Activated naive CD4-positive, alpha-beta T cell treated with anti-CD3 and anti-CD28 coated beads, Interleukin-2, amount 10 ng/mL, durations not matched to agents 7 days and 5 days (primary cell): Measurements from ENCODE around the gene SNX10.

Experiments
- CTCF ChIA-PET: fragments of 350-600 bp; sonication (Branson Sonifier 250); formaldehyde crosslinking; loops from one replicate; lab custom pipeline; 2021; ENCODE audit warnings: antibody characterized with exemption; lab: Charles Lee
- DNase-seq: peaks from one replicate; pipeline ENCODE4 v3.0.0-alpha.2; 2020
- H3K27ac Mint-ChIP-seq: one replicate; pipeline ENCODE4 v1.8.0; 2021; ENCODE audit warnings: mild to moderate bottlenecking, moderate library complexity, mixed read lengths
- H3K27me3 Mint-ChIP-seq: one replicate; pipeline ENCODE4 v1.8.0; 2021; ENCODE audit warnings: mild to moderate bottlenecking, mixed read lengths
- H3K36me3 Mint-ChIP-seq: one replicate; pipeline ENCODE4 v1.8.0; 2021; ENCODE audit warnings: mixed read lengths
- H3K4me1 Mint-ChIP-seq: one replicate; pipeline ENCODE4 v1.8.0; 2021; ENCODE audit warnings: mixed read lengths
- H3K4me3 Mint-ChIP-seq: one replicate; pipeline ENCODE4 v1.8.0; 2021; ENCODE audit warnings: mild to moderate bottlenecking, moderate library complexity, mixed read lengths
- H3K9me3 Mint-ChIP-seq: one replicate; pipeline ENCODE4 v1.8.0; 2021; ENCODE audit warnings: mixed read lengths

SNX10 gene

DNA sequence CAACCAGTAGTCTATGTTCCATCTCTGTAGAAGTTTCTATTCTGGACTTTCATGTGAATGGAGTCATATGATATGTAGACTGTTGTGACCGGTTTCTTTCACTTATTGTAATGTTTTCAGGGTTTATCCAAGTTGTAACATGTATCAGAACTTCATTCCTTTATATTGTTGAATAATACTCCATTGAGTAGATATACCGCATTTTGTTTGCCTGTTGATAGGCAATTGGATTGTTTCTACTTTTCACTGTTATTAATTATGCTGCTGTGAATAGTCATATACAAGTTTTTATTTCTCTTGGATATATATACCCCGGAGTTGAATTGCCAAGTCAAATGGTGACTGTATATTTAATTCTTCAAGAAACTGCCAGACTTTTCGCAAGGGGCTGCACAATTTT is 40.1 kb downstream of the SNX10 start:
- no peak for DNase-seq
- H3K4me1 Mint-ChIP-seq = peaks cover 27% of the 10 kb centered on the region
- CTCF ChIA-PET = no interaction called here
- H3K9me3 Mint-ChIP-seq = no peaks in the 10 kb centered on the region
- H3K27me3 Mint-ChIP-seq = no peaks in the 10 kb centered on the region
- H3K27ac Mint-ChIP-seq = no peak overlapping the region
- H3K4me3 Mint-ChIP-seq = no peak overlapping the region
- peaks cover 22% of the 10 kb centered on the region for H3K36me3 Mint-ChIP-seq

DNA sequence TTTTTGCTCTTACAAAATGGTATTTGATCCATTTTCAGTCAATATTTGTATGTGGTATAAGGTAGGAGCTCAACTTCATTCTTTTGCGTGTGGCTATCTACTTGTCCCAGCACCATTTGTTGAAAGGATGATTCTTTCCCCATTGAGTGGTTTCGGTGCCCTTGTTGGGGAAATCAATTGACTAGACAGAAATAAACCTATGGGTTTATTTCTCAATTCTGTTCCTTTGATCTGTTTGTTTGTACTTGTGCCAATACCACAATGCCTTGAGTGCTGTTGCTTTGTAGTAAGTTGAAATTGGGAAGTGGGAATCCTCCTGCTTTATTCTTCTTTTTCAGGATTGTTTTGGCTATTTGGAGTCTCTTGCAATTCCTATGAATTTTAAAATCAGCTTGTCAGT is 41.0 kb downstream of the SNX10 start:
- H3K4me3 Mint-ChIP-seq = no peak overlapping the region
- peaks cover 22% of the 10 kb centered on the region for H3K36me3 Mint-ChIP-seq
- CTCF ChIA-PET = no interaction called here
- no peak overlapping the region for H3K27ac Mint-ChIP-seq
- peaks cover 30% of the 10 kb centered on the region for H3K4me1 Mint-ChIP-seq
- no peaks in the 10 kb centered on the region for H3K27me3 Mint-ChIP-seq
- DNase-seq = no peak
- no peaks in the 10 kb centered on the region for H3K9me3 Mint-ChIP-seq

DNA sequence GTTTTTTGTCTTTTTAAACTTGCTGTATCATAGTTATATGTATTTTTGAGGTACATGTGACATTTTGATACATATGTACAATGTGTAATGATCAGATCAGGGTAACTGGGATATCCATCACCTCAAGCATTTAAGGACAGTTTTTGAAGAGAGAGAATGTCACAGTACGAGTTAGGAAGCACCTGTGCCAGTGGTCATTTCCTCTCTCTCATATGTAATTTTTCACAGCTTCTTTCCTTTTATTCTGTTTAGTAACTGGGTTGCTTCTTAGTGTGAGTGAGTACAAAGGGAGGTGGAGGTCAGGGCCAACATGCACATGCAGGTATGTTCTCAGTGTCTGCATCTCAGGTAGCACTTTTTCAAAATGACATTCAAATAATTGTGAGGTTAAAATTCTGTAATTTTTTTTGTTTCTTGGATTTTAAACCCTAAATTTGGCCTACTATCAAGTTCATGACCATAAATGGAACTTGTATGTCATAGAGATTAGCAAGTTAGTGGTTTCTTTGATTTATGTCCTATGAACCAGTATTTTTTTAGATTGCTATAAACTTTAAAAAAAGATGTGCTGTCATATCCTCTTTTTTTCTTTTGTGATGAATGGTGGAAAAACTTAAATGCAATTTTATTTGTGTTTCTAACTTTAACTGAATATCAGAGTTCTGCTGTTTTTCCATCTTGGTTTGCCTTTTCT is 42.7 kb downstream of the SNX10 start:
- Mint-ChIP-seq H3K36me3 (peaks cover 17% of the 10 kb centered on the region), H3K4me1 (peaks cover 23% of the 10 kb centered on the region), H3K9me3 (no peaks in the 10 kb centered on the region), H3K27ac (no peak overlapping the region), H3K27me3 (no peaks in the 10 kb centered on the region), H3K4me3 (no peak overlapping the region)
- CTCF ChIA-PET = no interaction called here
- DNase-seq = no peak

DNA sequence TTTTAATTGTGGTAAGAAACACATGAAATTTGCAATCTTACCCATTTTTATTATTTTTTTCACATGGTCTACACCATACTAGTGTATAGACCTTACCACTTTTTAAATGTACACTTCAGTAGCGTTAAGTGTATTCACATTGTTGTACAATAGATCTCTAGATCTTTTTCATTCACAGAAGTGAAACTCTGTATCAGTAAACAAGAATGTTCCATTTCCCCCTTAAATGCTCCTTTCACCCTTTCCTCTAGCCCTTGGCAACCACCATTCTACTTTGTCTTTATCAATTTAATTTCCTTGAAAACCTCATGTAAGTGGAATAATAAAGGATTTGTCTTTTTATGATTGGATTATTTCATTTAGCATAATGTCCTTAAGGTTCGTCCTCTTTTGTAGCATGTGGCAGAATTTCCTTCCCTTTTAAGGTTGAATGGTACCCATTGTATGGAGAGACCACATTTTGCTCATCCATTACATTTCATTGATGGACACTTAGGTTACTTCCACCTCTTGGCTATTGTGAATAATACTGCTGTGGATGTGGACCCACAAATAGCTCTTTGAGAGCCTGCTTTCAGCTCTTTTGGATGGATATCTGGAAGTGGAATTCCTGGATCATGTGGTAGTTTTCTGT is 45.7 kb downstream of the SNX10 start:
- CTCF ChIA-PET = no interaction called here
- H3K27ac Mint-ChIP-seq = no peak overlapping the region

DNA sequence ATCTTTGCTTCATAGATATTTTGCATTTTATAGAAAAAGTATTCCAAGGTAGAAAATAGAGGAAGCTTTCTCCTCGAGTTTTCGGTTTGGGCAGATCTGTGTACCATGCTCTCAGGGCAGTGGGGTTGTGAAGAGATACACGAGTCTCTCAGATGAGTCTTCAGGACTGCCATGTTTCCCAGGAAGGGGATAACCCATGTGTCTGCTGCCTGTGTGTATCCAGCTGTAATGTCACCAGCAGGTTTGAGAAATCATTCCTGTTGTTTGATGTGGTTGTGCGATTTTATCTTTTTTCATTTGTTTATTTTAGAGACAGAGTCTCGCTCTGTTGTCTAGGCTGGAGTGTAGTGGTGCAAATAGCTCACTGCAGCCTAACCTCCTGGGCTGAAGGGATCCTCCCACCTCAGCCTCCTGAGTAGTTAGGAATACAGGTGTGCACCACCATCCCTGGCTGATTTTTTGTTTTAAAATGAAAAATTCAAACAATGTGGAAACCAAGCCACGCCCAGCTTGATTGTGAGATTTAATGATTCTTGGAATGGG is 48.9 kb downstream of the SNX10 start:
- no peak overlapping the region for H3K27ac Mint-ChIP-seq
- CTCF ChIA-PET = no interaction called here
- no peak overlapping the region for H3K4me3 Mint-ChIP-seq
- no peaks in the 10 kb centered on the region for H3K27me3 Mint-ChIP-seq
- H3K4me1 Mint-ChIP-seq = peaks cover 14% of the 10 kb centered on the region
- H3K9me3 Mint-ChIP-seq = no peaks in the 10 kb centered on the region
- H3K36me3 Mint-ChIP-seq = peaks cover 8% of the 10 kb centered on the region
- DNase-seq = no peak

More for the DNA sequence above, 45.7 kb downstream of the SNX10 start:
- Mint-ChIP-seq H3K4me3 (no peak overlapping the region), H3K9me3 (no peaks in the 10 kb centered on the region), H3K4me1 (peaks cover 28% of the 10 kb centered on the region), H3K27me3 (no peaks in the 10 kb centered on the region), H3K36me3 (peaks cover 15% of the 10 kb centered on the region)
- DNase-seq = no peak

- no peaks in the 10 kb centered on the region for H3K27me3 Mint-ChIP-seq
- no peak for DNase-seq
- peaks cover 20% of the 10 kb centered on the region for H3K36me3 Mint-ChIP-seq
- H3K4me1 Mint-ChIP-seq = peaks cover 5% of the 10 kb centered on the region
- H3K9me3 Mint-ChIP-seq = no peaks in the 10 kb centered on the region
- CTCF ChIA-PET = interaction anchor here (1.1 kb wide), 1 partner anchor 22 kb away, joined by 3 read pairs; no protein-coding TSS in a partner anchor
- no peak overlapping the region for H3K27ac Mint-ChIP-seq
- no peak overlapping the region for H3K4me3 Mint-ChIP-seq
Observed at GRCh38 chr7:26343320-26343832, 51.7 kb downstream of the SNX10 start.

- peaks cover 17% of the 10 kb centered on the region for H3K36me3 Mint-ChIP-seq
- CTCF ChIA-PET = interaction anchor here (1.1 kb wide), 1 partner anchor 22 kb away, joined by 3 read pairs; no protein-coding TSS in a partner anchor
- no peak overlapping the region for H3K4me3 Mint-ChIP-seq
Observed at GRCh38 chr7:26343837-26344236, 52.2 kb downstream of the SNX10 start.

DNA sequence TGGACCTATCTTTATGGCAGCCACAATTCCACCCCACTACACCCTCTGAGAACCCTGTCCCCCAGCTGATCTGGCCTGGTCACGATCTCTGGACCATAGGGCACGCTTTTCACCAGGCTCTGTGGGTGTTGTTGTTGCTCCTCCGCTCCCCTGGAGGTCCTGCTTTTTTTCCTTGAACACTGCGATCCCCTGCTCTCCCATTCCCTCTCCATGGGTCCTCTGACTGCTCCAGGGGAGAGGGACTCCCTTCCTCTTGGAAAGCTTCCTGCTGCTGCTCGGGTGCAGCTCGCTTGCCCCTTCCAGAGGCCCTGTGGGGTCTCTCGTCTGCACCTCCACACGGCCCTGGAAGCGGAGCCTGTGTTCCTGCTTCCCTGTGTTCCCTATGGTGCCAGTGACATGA is 53.5 kb downstream of the SNX10 start:
- Mint-ChIP-seq H3K27ac (no peak overlapping the region), H3K27me3 (no peaks in the 10 kb centered on the region), H3K4me1 (peaks cover 5% of the 10 kb centered on the region), H3K4me3 (no peak overlapping the region), H3K9me3 (no peaks in the 10 kb centered on the region), H3K36me3 (peaks cover 19% of the 10 kb centered on the region)
- DNase-seq = no peak
- CTCF ChIA-PET = no interaction called here

More at GRCh38 chr7:26343837-26344236, 52.2 kb downstream of the SNX10 start:
- DNase-seq = no peak
- Mint-ChIP-seq H3K27ac (no peak overlapping the region), H3K27me3 (no peaks in the 10 kb centered on the region), H3K9me3 (no peaks in the 10 kb centered on the region), H3K4me1 (peaks cover 5% of the 10 kb centered on the region)

DNA sequence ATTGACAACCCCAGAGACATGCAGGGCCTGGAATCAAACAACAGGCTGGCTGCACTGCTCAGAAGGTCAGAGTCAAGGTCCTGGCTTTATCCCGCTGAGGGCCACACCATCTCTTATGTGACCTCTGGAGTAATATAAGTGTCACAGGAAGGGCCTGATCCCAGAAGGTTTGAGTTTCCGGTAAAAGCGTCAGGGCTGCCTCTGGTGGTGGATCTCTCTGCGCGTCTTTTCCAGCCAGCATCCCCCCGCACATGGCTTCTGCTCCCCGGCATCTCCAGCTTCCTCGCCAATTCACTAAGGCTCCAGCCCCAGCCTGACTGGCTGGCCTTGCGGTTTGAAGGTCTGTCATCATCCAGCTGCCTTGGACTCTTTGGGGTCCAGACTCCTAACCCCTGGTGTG is 54.2 kb downstream of the SNX10 start:
- CTCF ChIA-PET = no interaction called here
- no peak overlapping the region for H3K4me3 Mint-ChIP-seq
- no peak overlapping the region for H3K27ac Mint-ChIP-seq
- H3K9me3 Mint-ChIP-seq = no peaks in the 10 kb centered on the region
- H3K27me3 Mint-ChIP-seq = no peaks in the 10 kb centered on the region
- peaks cover 15% of the 10 kb centered on the region for H3K36me3 Mint-ChIP-seq
- H3K4me1 Mint-ChIP-seq = no peaks in the 10 kb centered on the region
- DNase-seq = no peak

GRCh38 chr7:26346611-26347203 is 55.0 kb downstream of the SNX10 start:
- CTCF ChIA-PET = interaction anchor here (1.1 kb wide), 1 partner anchor 18 kb away, joined by 3 read pairs; no protein-coding TSS in a partner anchor
- Mint-ChIP-seq H3K9me3 (no peaks in the 10 kb centered on the region), H3K36me3 (peaks cover 16% of the 10 kb centered on the region), H3K27me3 (no peaks in the 10 kb centered on the region), H3K4me1 (no peaks in the 10 kb centered on the region), H3K27ac (no peak overlapping the region), H3K4me3 (no peak overlapping the region)
- DNase-seq = no peak

DNA sequence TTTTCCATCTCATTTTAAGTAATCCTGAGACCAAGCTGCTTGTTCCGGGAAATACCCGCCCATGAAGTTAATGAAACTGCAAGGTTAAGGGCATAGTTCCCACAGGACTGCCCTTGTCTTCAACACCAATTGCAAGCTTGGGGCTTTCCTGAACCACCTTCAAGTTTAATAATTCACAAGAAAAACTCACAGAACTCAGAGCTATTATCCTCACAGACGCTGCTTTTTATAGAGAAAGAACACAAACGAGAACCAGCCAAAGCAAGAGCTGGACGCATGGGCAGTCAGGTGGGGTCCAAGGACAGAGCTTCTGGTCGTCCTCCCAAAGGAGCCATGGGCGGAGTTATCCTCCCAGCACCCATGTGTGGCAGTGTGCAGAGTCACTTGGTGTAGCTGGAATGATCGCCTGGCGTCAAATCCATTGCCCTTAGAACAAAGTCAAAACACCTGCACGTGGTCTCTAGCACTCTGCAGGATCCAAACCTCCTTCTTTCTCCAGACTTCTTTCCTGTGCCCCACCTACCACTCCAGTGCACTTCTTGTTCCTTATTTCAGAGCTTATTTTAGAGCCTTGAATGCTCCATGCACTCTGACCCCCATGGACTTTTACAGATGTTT is 56.7 kb downstream of the SNX10 start:
- Mint-ChIP-seq H3K9me3 (no peaks in the 10 kb centered on the region), H3K27me3 (no peaks in the 10 kb centered on the region), H3K36me3 (peaks cover 16% of the 10 kb centered on the region), H3K4me1 (no peaks in the 10 kb centered on the region), H3K4me3 (no peak overlapping the region), H3K27ac (no peak overlapping the region)
- CTCF ChIA-PET = no interaction called here
- DNase-seq = no peak

DNA sequence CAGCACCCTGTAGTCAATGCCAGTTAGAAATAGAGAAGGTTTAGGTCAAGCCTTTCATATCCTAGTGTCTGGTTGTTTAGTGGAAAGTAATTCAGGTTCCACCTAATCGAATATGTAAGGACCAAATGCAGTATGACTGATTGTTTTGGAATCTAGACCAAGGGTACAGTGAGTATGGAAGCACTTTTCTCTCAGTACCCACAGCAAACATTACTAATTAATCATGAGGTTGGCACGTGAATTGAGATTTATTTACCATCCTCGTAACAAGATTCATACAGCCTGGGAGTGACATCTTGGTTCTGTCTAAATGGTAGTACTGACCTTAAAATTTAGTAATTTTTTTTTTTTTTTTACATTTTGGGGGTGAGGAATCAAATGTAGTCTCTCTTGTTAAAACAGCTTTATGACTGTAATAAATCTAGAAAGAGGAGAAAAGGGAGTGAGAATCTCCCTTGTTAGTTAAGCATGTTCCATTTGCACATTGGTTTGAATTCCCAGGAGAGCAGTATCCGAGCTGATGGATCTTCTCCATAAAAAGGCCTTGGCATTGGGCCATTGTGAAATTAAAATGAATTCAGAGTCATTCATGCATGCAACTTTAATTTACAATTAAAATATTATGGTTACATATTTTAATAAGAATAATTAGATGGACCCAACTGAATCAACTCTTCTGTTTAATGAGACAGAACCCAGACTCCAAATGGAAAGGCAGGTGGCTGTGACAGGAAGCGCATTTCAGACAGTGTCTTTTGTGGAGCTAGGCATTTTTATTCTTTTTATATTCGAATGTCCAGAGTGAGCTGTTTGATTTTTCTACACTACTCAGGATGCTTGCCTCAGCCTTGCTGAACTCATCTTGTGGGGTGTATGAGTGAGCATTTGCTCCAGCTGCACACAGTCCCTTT is 57.6 kb downstream of the SNX10 start:
- Mint-ChIP-seq H3K9me3 (no peaks in the 10 kb centered on the region), H3K4me1 (no peaks in the 10 kb centered on the region), H3K27ac (no peak overlapping the region), H3K4me3 (no peak overlapping the region), H3K27me3 (no peaks in the 10 kb centered on the region), H3K36me3 (peaks cover 16% of the 10 kb centered on the region)
- no peak for DNase-seq
- CTCF ChIA-PET = interaction anchor here (1.0 kb wide), 1 partner anchor 16 kb away, joined by 5 read pairs; no protein-coding TSS in a partner anchor

- H3K4me1 Mint-ChIP-seq = no peaks in the 10 kb centered on the region
- no peak overlapping the region for H3K4me3 Mint-ChIP-seq
- DNase-seq = no peak
- CTCF ChIA-PET = interaction anchor here (0.9 kb wide), 1 partner anchor 18 kb away, joined by 3 read pairs; no protein-coding TSS in a partner anchor
- no peaks in the 10 kb centered on the region for H3K9me3 Mint-ChIP-seq
- H3K27me3 Mint-ChIP-seq = no peaks in the 10 kb centered on the region
- peaks cover 16% of the 10 kb centered on the region for H3K36me3 Mint-ChIP-seq
- no peak overlapping the region for H3K27ac Mint-ChIP-seq
Observed at GRCh38 chr7:26351171-26351570, 59.5 kb downstream of the SNX10 start.
